IMR-90 (cell line): ENCODE data around the gene NPHP4. TPM values are rescaled to one million over a fixed set of nuclear protein-coding genes. Genes with fewer than 3 reads are reported as not detected.

ENCODE experiments used
- ATAC-seq: fragments of 200-7000 bp; cut with Tn5 transposase; 2 replicates; pipeline ENCODE4 v1.9.1; 2020; ENCODE audit warnings: low read depth, mild to moderate bottlenecking, moderate library complexity
- BruUV-seq: library from RNA; stranded (reverse); fragments of 400-500 nt; replicated peaks from 2 replicates; lab custom pipeline; 2021; lab: Mats Ljungman, UMichigan
- CTCF ChIA-PET: fragments of 300-600 bp; formaldehyde crosslinking; extraction: SDS; loops from one replicate; lab custom pipeline; 2021; ENCODE audit warnings: antibody characterized with exemption; lab: Yijun Ruan, JAX
- POLR2A ChIA-PET: fragments of 300-600 bp; sonication (Branson Sonifier 250); formaldehyde crosslinking; loops from one replicate; lab custom pipeline; 2022; ENCODE audit warnings: antibody characterized with exemption; ENCODE audit not compliant: unreplicated experiment; lab: Charles Lee
- DNase-seq: peaks from one replicate; pipeline ENCODE4 v3.0.0; 2013
- H2AFZ ChIP-seq: replicated peaks from 2 replicates; pipeline ENCODE3; 2013; ENCODE audit warnings: low read length, mild to moderate bottlenecking; ENCODE audit not compliant: poor library complexity
- H2AK5ac ChIP-seq: 2 replicates; pipeline ENCODE4 v1.6.1; 2013; ENCODE audit warnings: low read depth, low read length, inconsistent platforms
- H2AK9ac ChIP-seq: replicated peaks from 2 replicates; pipeline ENCODE3; 2013; ENCODE audit warnings: mild to moderate bottlenecking, low read depth, low read length, moderate library complexity; ENCODE audit not compliant: poor library complexity
- H2BK120ac ChIP-seq: 2 replicates; pipeline ENCODE4 v1.6.1; 2013; ENCODE audit warnings: low read depth, low read length, inconsistent platforms
- H2BK15ac ChIP-seq: 3 replicates; pipeline ENCODE4 v1.6.1; 2013; ENCODE audit warnings: low read depth, low read length, inconsistent platforms
- H2BK20ac ChIP-seq: 2 replicates; pipeline ENCODE4 v1.6.1; 2013; ENCODE audit warnings: low read depth, mild to moderate bottlenecking, inconsistent platforms, low read length, moderate library complexity
- H2BK5ac ChIP-seq: 2 replicates; pipeline ENCODE4 v1.6.1; 2013; ENCODE audit warnings: mild to moderate bottlenecking, low read depth, low read length, inconsistent platforms; ENCODE audit not compliant: poor library complexity, severe bottlenecking
- H3K14ac ChIP-seq: replicated peaks from 2 replicates; pipeline ENCODE4 v1.6.1; 2013; ENCODE audit warnings: low read depth, low read length, inconsistent platforms
- H3K18ac ChIP-seq: 2 replicates; pipeline ENCODE4 v1.6.1; 2013; ENCODE audit warnings: low read depth, low read length, control low read depth
- H3K23ac ChIP-seq: 2 replicates; pipeline ENCODE4 v1.6.1; 2013; ENCODE audit warnings: low read depth, low read length, inconsistent platforms
- H3K27ac ChIP-seq: 2 replicates; pipeline ENCODE4 v1.5.1; 2013; ENCODE audit warnings: mild to moderate bottlenecking, control low read depth, low read length; ENCODE audit not compliant: insufficient read depth
- H3K27me3 ChIP-seq: 2 replicates; pipeline ENCODE4 v1.6.1; 2013; ENCODE audit warnings: low read length; ENCODE audit not compliant: control insufficient read depth, insufficient read depth
- H3K36me3 ChIP-seq: 2 replicates; pipeline ENCODE4 v1.6.1; 2013; ENCODE audit warnings: low read length, mixed read lengths; ENCODE audit not compliant: control insufficient read depth, insufficient read depth
- H3K4ac ChIP-seq: 2 replicates; pipeline ENCODE4 v1.6.1; 2013; ENCODE audit warnings: low read depth, low read length, inconsistent platforms
- H3K4me1 ChIP-seq: 2 replicates; pipeline ENCODE4 v1.6.1; 2013; ENCODE audit warnings: low read length, mixed read lengths; ENCODE audit not compliant: control insufficient read depth, insufficient read depth
- H3K4me2 ChIP-seq: 2 replicates; pipeline ENCODE4 v1.6.1; 2013; ENCODE audit warnings: low read depth, mild to moderate bottlenecking, control low read depth, low read length, moderate library complexity
- H3K4me3 ChIP-seq: 2 replicates; pipeline ENCODE4 v1.5.1; 2013; ENCODE audit warnings: low read depth, mild to moderate bottlenecking, control low read depth, low read length, moderate library complexity; ENCODE audit not compliant: insufficient read depth
- H3K56ac ChIP-seq: 2 replicates; pipeline ENCODE4 v1.6.1; 2013; ENCODE audit warnings: low read length, inconsistent platforms; ENCODE audit not compliant: insufficient read depth; ENCODE audit errors: extremely low read depth
- H3K79me1 ChIP-seq, 2 experiments: 2 replicates each; pipeline ENCODE4 v1.6.1; 2013; ENCODE audit warnings: low read length in 2 of 2, inconsistent platforms in 1 of 2, low read depth in 1 of 2
- H3K9ac ChIP-seq: 2 replicates; pipeline ENCODE4 v1.6.1; 2013; ENCODE audit warnings: low read depth, low read length, control low read depth
- H3K9me1 ChIP-seq: 2 replicates; pipeline ENCODE4 v1.6.1; 2013; ENCODE audit warnings: low read length, inconsistent platforms; ENCODE audit not compliant: insufficient read depth
- H3K9me3 ChIP-seq: 2 replicates; pipeline ENCODE4 v1.6.1; 2013; ENCODE audit warnings: low read length; ENCODE audit not compliant: control insufficient read depth, insufficient read depth
- H4K20me1 ChIP-seq: 2 replicates; pipeline ENCODE4 v1.6.1; 2013; ENCODE audit warnings: low read length, inconsistent platforms; ENCODE audit not compliant: insufficient read depth
- H4K5ac ChIP-seq: 2 replicates; pipeline ENCODE4 v1.6.1; 2013; ENCODE audit warnings: mild to moderate bottlenecking, low read depth, low read length, control low read depth
- H4K8ac ChIP-seq, 2 experiments: 2 replicates each; pipeline ENCODE4 v1.6.1; 2013; ENCODE audit warnings: low read depth in 2 of 2, low read length in 2 of 2, control low read depth in 1 of 2, inconsistent platforms in 1 of 2
- H4K91ac ChIP-seq: 2 replicates; pipeline ENCODE4 v1.6.1; 2013; ENCODE audit warnings: low read depth, low read length, inconsistent platforms; ENCODE audit not compliant: insufficient read depth
- CEBPB ChIP-seq: IDR thresholded peaks from 2 replicates; pipeline ENCODE4 v1.6.1; 2012; ENCODE audit warnings: low read depth, low read length, improper control_type of control experiment
- MXI1 ChIP-seq: IDR thresholded peaks from 2 replicates; pipeline ENCODE4 v1.6.1; 2012; ENCODE audit warnings: low read depth, mild to moderate bottlenecking, low read length, moderate library complexity, borderline replicate concordance
- WGBS, 2 experiments: methylation state at CpG; one replicate each; pipeline versions ENCODE4 v1.1.5 to v1.1.7; 2013; ENCODE audit warnings: missing lambda C conversion rate in 2 of 2; ENCODE audit not compliant: insufficient read length in 1 of 2; ENCODE audit errors: extremely low coverage in 2 of 2; 5-methylcytosine and 5-hydroxymethylcytosine counted together
- dilution Hi-C: fragments of 300-500 bp; cut with HindIII; formaldehyde crosslinking; loops from one replicate; pipeline ENCODE4 v1.14.3; 2018; ENCODE audit warnings: low sequenced_read_pairs; ENCODE audit not compliant: unreplicated experiment
- in situ Hi-C: fragments of 300-500 bp; cut with MboI; formaldehyde crosslinking; loops from 3 replicates; pipeline ENCODE4 v1.14.3; 2019; ENCODE audit warnings: low sequenced_read_pairs, inconsistent platforms, mixed read lengths
- intact Hi-C: fragments of 100-400 bp; cut with micrococcal nuclease; formaldehyde crosslinking; loops from 2 replicates; pipeline ENCODE4 v1.10.0; 2022
- polyA plus RNA-seq, 3 experiments: library from polyadenylated mRNA; depleted of rRNA; stranded (reverse); fragments of >200 nt; gene quantifications; 2 replicates each; pipeline ENCODE4 v1.2.3, GENCODE V29; 2012; ENCODE audit warnings: low replicate concordance in 1 of 3
- total RNA-seq: library from RNA; depleted of rRNA; stranded (reverse); fragments of >200 nt; gene quantifications from 2 replicates; pipeline ENCODE4 v1.2.3, GENCODE V29; 2012
- TF ChIP-seq, protein P1 (sequence below): conservative IDR thresholded peaks from 2 replicates; pipeline ENCODE4 v1.5.1; 2012; ENCODE audit warnings: mild to moderate bottlenecking, low read depth, low read length, improper control_type of control experiment

The NPHP4 gene
- total and polyA plus RNA-seq, 2 of the 4 experiments (the other 2 are of a cell fraction): 2.0 to 5.5 TPM

DNA sequence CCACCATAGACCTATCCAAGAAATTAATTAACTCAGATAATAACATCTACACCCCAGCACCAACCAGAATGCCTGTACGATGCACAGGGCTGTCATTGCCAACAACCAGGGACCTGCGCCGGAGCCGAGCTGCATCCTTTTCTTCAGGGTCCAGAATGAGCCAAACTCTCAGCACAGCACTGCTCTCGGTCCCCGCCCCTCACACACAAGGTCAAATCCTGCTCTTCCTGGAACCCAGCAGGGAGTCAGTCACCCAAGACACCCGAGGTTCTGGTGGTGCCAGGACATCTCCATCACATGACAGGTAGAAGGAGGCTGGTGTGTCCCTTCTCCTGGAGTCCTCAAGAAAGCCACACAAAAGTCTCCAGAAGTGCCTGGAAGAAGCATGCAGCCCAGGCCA lies 31.9 kb downstream of the NPHP4 start:
- ATAC-seq (no peak), DNase-seq (no peak)
- no peaks in the 10 kb centered on the region for H3K79me1 ChIP-seq
- ChIA-PET CTCF (no interaction called here), POLR2A (no interaction called here)
- H4K20me1 ChIP-seq: no peaks in the 10 kb centered on the region
- in situ Hi-C loops (loop anchor here (25.0 kb wide), 1 partner anchor 1298 kb away; the partner anchor contains the start of gene AJAP1), dilution Hi-C loops (no loop called here), intact Hi-C loops (no loop called here)
- no peak overlapping the region for H3K4me2 ChIP-seq
- H2AK9ac ChIP-seq: no peak overlapping the region
- H2BK120ac ChIP-seq: no peak overlapping the region
- H4K5ac ChIP-seq: no peak overlapping the region
- no peaks in the 10 kb centered on the region for H3K4me1 ChIP-seq
- no peak overlapping the region for H3K4me3 ChIP-seq
- H2BK15ac ChIP-seq: no peak overlapping the region
- no peak overlapping the region for H2AFZ ChIP-seq
- no peak overlapping the region for H3K4ac ChIP-seq
- H2AK5ac ChIP-seq: no peak overlapping the region
- no peak overlapping the region for H3K23ac ChIP-seq
- H4K91ac ChIP-seq: no peak overlapping the region
- WGBS, 2 experiments: 100% methylated on average over 1 of the region's 7 CpGs; no CpG with 5 or more reads in 1 of the 2 experiments
- H3K27ac ChIP-seq: no peak overlapping the region
- H2BK5ac ChIP-seq: no peak overlapping the region
- H4K8ac ChIP-seq: no peak overlapping the region
- H3K18ac ChIP-seq: no peak overlapping the region
- H3K27me3 ChIP-seq: no peaks in the 10 kb centered on the region
- H3K56ac ChIP-seq: no peak overlapping the region
- no peak overlapping the region for H3K14ac ChIP-seq
- H3K36me3 ChIP-seq: peaks cover 11% of the 10 kb centered on the region
- no peaks in the 10 kb centered on the region for H3K9me3 ChIP-seq
- no TSS peak for BruUV-seq
- H3K9me1 ChIP-seq: no peaks in the 10 kb centered on the region
- H2BK20ac ChIP-seq: no peak overlapping the region
- no peak overlapping the region for H3K9ac ChIP-seq
- TF ChIP-seq MXI1: no peak
- TF ChIP-seq, protein P1, sequence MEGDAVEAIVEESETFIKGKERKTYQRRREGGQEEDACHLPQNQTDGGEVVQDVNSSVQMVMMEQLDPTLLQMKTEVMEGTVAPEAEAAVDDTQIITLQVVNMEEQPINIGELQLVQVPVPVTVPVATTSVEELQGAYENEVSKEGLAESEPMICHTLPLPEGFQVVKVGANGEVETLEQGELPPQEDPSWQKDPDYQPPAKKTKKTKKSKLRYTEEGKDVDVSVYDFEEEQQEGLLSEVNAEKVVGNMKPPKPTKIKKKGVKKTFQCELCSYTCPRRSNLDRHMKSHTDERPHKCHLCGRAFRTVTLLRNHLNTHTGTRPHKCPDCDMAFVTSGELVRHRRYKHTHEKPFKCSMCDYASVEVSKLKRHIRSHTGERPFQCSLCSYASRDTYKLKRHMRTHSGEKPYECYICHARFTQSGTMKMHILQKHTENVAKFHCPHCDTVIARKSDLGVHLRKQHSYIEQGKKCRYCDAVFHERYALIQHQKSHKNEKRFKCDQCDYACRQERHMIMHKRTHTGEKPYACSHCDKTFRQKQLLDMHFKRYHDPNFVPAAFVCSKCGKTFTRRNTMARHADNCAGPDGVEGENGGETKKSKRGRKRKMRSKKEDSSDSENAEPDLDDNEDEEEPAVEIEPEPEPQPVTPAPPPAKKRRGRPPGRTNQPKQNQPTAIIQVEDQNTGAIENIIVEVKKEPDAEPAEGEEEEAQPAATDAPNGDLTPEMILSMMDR: no peak
- no peak for TF ChIP-seq CEBPB
